Kidney (tissue), 14 donors: ENCODE data around the gene NINJ1. TPM values are rescaled to one million over a fixed set of nuclear protein-coding genes. Genes with fewer than 3 reads are reported as not detected.

Experiments
- DNase-seq, 5 donors: peaks; one replicate each; pipeline ENCODE4 v3.0.0-alpha.2; 2013 to 2020
- FAIRE-seq: peaks from 2 replicates; lab custom pipeline; 2012; peaks lifted over from hg19 to GRCh38; lab: Jason Lieb, UNC
- H3K27ac ChIP-seq, 2 donors: one replicate each; pipeline ENCODE4 v1.7.0; 2013; ENCODE audit warnings: low read depth in 2 of 2, low read length in 2 of 2, inconsistent platforms in 1 of 2
- H3K27me3 ChIP-seq: one replicate; pipeline ENCODE4 v1.7.1; 2013; ENCODE audit warnings: low read length, inconsistent platforms; ENCODE audit not compliant: control insufficient read depth, insufficient read depth
- H3K36me3 ChIP-seq, 3 donors: one replicate each; pipeline versions ENCODE4 v1.7.0 to v1.7.1; 2013; ENCODE audit warnings: low read length in 3 of 3, control low read depth in 1 of 3, inconsistent platforms in 1 of 3; ENCODE audit not compliant: insufficient read depth in 3 of 3, control insufficient read depth in 2 of 3
- H3K4me1 ChIP-seq, 3 donors: one replicate each; pipeline versions ENCODE4 v1.7.0 to v1.7.1; 2013; ENCODE audit warnings: low read length in 3 of 3, inconsistent platforms in 1 of 3, low read depth in 1 of 3; ENCODE audit not compliant: control insufficient read depth in 2 of 3, insufficient read depth in 2 of 3
- H3K4me3 ChIP-seq, 3 donors: one replicate each; pipeline versions ENCODE4 v1.7.0 to v1.8.1; 2013; ENCODE audit warnings: low read length in 3 of 3, control low read depth in 1 of 3, inconsistent platforms in 1 of 3
- H3K9ac ChIP-seq, 3 donors: one replicate each; pipeline versions ENCODE4 v1.7.0 to v1.7.1; 2013; ENCODE audit warnings: low read length in 3 of 3, control low read depth in 1 of 3, inconsistent platforms in 1 of 3
- H3K9me3 ChIP-seq, 3 donors: one replicate each; pipeline versions ENCODE4 v1.7.0 to v1.7.1; 2013; ENCODE audit warnings: low read length in 3 of 3, control low read depth in 1 of 3, inconsistent platforms in 1 of 3; ENCODE audit not compliant: control insufficient read depth in 2 of 3, insufficient read depth in 1 of 3
- CTCF ChIP-seq: IDR thresholded peaks from 3 replicates; pipeline ENCODE4 v1.5.1; 2012; ENCODE audit warnings: mild to moderate bottlenecking, moderate library complexity, borderline replicate concordance; ENCODE audit not compliant: insufficient read depth; ENCODE audit errors: extremely low read depth
- intact Hi-C: fragments of 100-400 bp; cut with DNase I; formaldehyde crosslinking; loops from one replicate; pipeline ENCODE4 v1.11.1; 2022
- polyA plus RNA-seq: library from polyadenylated mRNA; stranded (reverse); fragments of 350-450 nt; fragmentation: Illumina TruSeq; extraction: RNeasy Lipid Tissue Mini Kit (QIAGEN cat#74804); gene quantifications from one replicate; pipeline ENCODE4 v1.2.3, GENCODE V29; 2014; ENCODE audit warnings: low read depth, low replicate concordance; ENCODE audit not compliant: insufficient read depth
- total RNA-seq: library from RNA; stranded (reverse); fragmentation: NEBNext Ultra II Directional; extraction: Animal tissue kit (Norgen Biotek cat#: 25700); gene quantifications from one replicate; pipeline ENCODE4 v1.2.1, GENCODE V29; 2021
- donor health status: control.
- donor health status: control.
- donor health status: control.
- donor health status: control.
- donor health status: control.
- donor health status: DM: yes; HTN: yes; CAD: no.
- donor health status: Normal renal cell carcinoma (clear cell type).

NINJ1 gene
- total and polyA plus RNA-seq, 2 donors from 2014 or later, result 56.3 to 149 TPM

- no peak overlapping the region for H3K4me3 ChIP-seq
Measured at GRCh38 chr9:93143830-93144530, 9.9 kb upstream of the NINJ1 start.

GRCh38 chr9:93141771-93142483 is 7.9 kb upstream of the NINJ1 start:
- no peak overlapping the region for H3K9ac ChIP-seq
- H3K27me3 ChIP-seq, result no peaks in the 10 kb centered on the region
- DNase-seq, result no peak
- FAIRE-seq, result no peak
- intact Hi-C loops, result no loop called here
- no peaks in the 10 kb centered on the region for H3K9me3 ChIP-seq
- no peak overlapping the region for H3K27ac ChIP-seq
- no peaks in the 10 kb centered on the region for H3K36me3 ChIP-seq
- H3K4me1 ChIP-seq, result peaks cover 0 to 6% (median 0%) of the 10 kb centered on the region in 3 donors
- no peak for TF ChIP-seq CTCF
- no peak overlapping the region for H3K4me3 ChIP-seq

More at GRCh38 chr9:93143830-93144530, 9.9 kb upstream of the NINJ1 start:
- no peak overlapping the region for H3K27ac ChIP-seq
- no peaks in the 10 kb centered on the region for H3K36me3 ChIP-seq
- H3K4me1 ChIP-seq, result peaks cover 0 to 6% (median 0%) of the 10 kb centered on the region in 3 donors
- no peak for TF ChIP-seq CTCF
- H3K27me3 ChIP-seq, result no peaks in the 10 kb centered on the region
- DNase-seq (peak; percentile 33 to 76 (median 53)), FAIRE-seq (no peak)
- no peak overlapping the region for H3K9ac ChIP-seq
- intact Hi-C loops, result no loop called here
- H3K9me3 ChIP-seq, result no peaks in the 10 kb centered on the region

- H3K27ac ChIP-seq, result no peak overlapping the region
- DNase-seq (no peak), FAIRE-seq (no peak)
- TF ChIP-seq CTCF, result no peak
- H3K4me1 ChIP-seq, result peaks cover 0 to 15% (median 0%) of the 10 kb centered on the region in 3 donors
- no peaks in the 10 kb centered on the region for H3K36me3 ChIP-seq
- H3K4me3 ChIP-seq, result no peak overlapping the region
- no peaks in the 10 kb centered on the region for H3K9me3 ChIP-seq
- H3K27me3 ChIP-seq, result no peaks in the 10 kb centered on the region
- H3K9ac ChIP-seq, result no peak overlapping the region
- intact Hi-C loops, result no loop called here
Measured at GRCh38 chr9:93139365-93140182, 5.5 kb upstream of the NINJ1 start.
